Mucosa of rectum (tissue), 2 donors: Measurements from ENCODE around the gene CHCHD6.

Experiments used
- H3K27ac ChIP-seq, 2 donors: one replicate each; pipeline ENCODE4 v1.7.0; 2013; ENCODE audit warnings: inconsistent platforms in 2 of 2, low read depth in 2 of 2, low read length in 2 of 2
- H3K27me3 ChIP-seq, 2 donors: one replicate each; pipeline ENCODE4 v1.7.0; 2013; ENCODE audit warnings: low read length in 2 of 2; ENCODE audit not compliant: control insufficient read depth in 2 of 2, insufficient read depth in 2 of 2
- H3K36me3 ChIP-seq, 2 donors: one replicate each; pipeline ENCODE4 v1.7.0; 2013; ENCODE audit warnings: low read length in 2 of 2; ENCODE audit not compliant: control insufficient read depth in 2 of 2, insufficient read depth in 2 of 2
- H3K4me1 ChIP-seq, 2 donors: one replicate each; pipeline ENCODE4 v1.7.0; 2013; ENCODE audit warnings: low read length in 2 of 2, mild to moderate bottlenecking in 1 of 2; ENCODE audit not compliant: control insufficient read depth in 2 of 2, insufficient read depth in 2 of 2
- H3K4me3 ChIP-seq, 2 donors: one replicate each; pipeline ENCODE4 v1.7.0; 2013; ENCODE audit warnings: low read length in 2 of 2
- H3K9ac ChIP-seq, 2 donors: one replicate each; pipeline ENCODE4 v1.7.0; 2013; ENCODE audit warnings: low read length in 2 of 2, low read depth in 1 of 2, mild to moderate bottlenecking in 1 of 2
- H3K9me3 ChIP-seq, 2 donors: one replicate each; pipeline ENCODE4 v1.7.0; 2013; ENCODE audit warnings: low read length in 2 of 2; ENCODE audit not compliant: control insufficient read depth in 2 of 2
- donor health status: healthy.
- donor health status: Normal muscosa, but diverticular disease.

The CHCHD6 gene

DNA sequence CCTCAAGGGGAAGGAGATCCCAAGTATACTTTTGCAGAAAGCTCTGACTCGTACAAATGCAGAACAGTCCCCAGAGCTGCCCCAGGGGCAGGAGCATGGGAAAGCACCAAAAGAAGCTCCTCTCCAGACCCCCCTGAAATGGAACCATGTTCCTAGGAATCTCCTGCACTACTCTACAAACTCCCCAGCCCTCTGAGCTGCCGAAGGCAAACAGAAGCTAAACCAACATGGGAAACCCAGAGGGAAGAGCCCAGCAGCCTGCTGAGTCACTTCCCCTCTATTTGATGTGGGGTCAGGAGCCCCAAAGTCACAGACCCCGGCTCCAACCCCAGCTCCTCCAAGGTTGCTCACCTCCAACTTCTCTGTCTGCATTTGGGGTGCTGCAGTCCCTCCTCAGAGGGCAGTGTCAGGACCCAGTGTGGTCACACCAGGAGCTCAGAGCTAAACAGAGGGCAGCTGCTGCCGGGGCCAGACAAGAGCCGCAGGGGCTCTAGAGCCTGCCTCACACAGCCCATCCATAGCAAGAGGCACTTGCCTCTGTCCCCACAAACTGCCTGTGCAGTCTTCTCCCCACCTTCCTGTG lies 275.1 kb downstream of the CHCHD6 start:
- Histone ChIP-seq H3K9ac (no peak overlapping the region), H3K27me3 (peaks cover 2 to 3% of the 10 kb centered on the region in 2 donors), H3K4me1 (peaks cover 6 to 8% of the 10 kb centered on the region in 2 donors), H3K4me3 (no peak overlapping the region), H3K27ac (no peak overlapping the region), H3K9me3 (peaks cover 0 to 6% of the 10 kb centered on the region in 2 donors), H3K36me3 (no peaks in the 10 kb centered on the region)

DNA sequence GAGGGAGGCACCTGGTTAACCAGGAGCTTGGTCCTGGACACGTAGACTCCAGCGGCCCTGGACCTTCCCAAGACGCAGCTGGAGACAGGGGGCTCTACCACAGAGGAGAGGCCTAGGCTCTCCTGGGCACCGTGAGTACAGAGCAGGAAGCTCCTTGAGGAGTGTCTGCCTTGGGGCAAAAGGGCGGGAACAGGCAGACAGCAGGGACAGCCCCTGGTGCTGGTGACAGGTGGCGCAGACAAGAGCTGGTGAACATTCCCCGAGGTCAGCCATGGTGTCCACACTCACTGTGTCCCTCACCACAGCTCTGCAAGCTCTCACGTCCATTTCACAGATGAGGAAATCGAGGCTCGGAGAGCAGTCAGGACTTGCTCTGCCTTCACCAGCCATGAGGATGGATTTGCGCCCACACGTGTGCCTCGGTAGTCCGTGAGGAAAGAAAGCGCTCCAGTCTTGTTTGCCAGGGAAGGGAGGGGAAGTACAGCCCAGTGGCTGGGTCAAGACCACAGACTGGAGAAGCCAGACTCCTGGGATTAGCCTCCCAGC lies 276.3 kb downstream of the CHCHD6 start:
- peaks cover 9% of the 10 kb centered on the region in 2 donors for H3K4me1 ChIP-seq
- no peaks in the 10 kb centered on the region for H3K9me3 ChIP-seq
- no peak overlapping the region for H3K9ac ChIP-seq
- H3K27me3 ChIP-seq = peaks cover 2 to 3% of the 10 kb centered on the region in 2 donors
- H3K36me3 ChIP-seq = no peaks in the 10 kb centered on the region
- no peak overlapping the region for H3K27ac ChIP-seq
- H3K4me3 ChIP-seq = no peak overlapping the region

GRCh38 chr3:126982126-126982470 lies 278.1 kb downstream of the CHCHD6 start:
- peaks cover 2 to 3% of the 10 kb centered on the region in 2 donors for H3K27me3 ChIP-seq
- H3K36me3 ChIP-seq = no peaks in the 10 kb centered on the region
- H3K27ac ChIP-seq = peak overlapping the region in 1 of 2 donors; percentile 81
- H3K9me3 ChIP-seq = no peaks in the 10 kb centered on the region
- peak overlapping the region; percentile 4 to 72 for H3K9ac ChIP-seq
- H3K4me1 ChIP-seq = peaks cover 9% of the 10 kb centered on the region in 2 donors
- peak overlapping the region; percentile 60 to 66 for H3K4me3 ChIP-seq

GRCh38 chr3:126982471-126983175 lies 278.6 kb downstream of the CHCHD6 start, which contains the start of gene PLXNA1:
Gene PLXNA1 (plus strand): TSS chr3:126983115. CDS start chr3:126988594, 5,479 bp downstream.
- Histone ChIP-seq H3K4me1 (peaks cover 9% of the 10 kb centered on the region in 2 donors), H3K27ac (peak within 1 kb of the TSS; percentile 72 to 81), H3K9me3 (no peaks in the 10 kb centered on the region), H3K4me3 (peak within 1 kb of the TSS; percentile 60 to 66), H3K27me3 (peaks cover 2 to 3% of the 10 kb centered on the region in 2 donors), H3K9ac (peak within 1 kb of the TSS; percentile 32 to 72), H3K36me3 (no peaks in the 10 kb centered on the region)

- H3K9ac ChIP-seq = peak overlapping the region in 1 of 2 donors; percentile 67
Measured at GRCh38 chr3:126983276-126983652, 279.2 kb downstream of the CHCHD6 start.

GRCh38 chr3:126983653-126984390 lies 279.8 kb downstream of the CHCHD6 start:
- Histone ChIP-seq H3K27ac (no peak overlapping the region), H3K9me3 (no peaks in the 10 kb centered on the region), H3K4me1 (peaks cover 9% of the 10 kb centered on the region in 2 donors), H3K27me3 (no peaks in the 10 kb centered on the region), H3K36me3 (no peaks in the 10 kb centered on the region), H3K4me3 (peak overlapping the region; percentile 47 to 63), H3K9ac (peak overlapping the region; percentile 24 to 67)

More at GRCh38 chr3:126983276-126983652, 279.2 kb downstream of the CHCHD6 start:
- H3K27me3 ChIP-seq = peaks cover 0 to 2% of the 10 kb centered on the region in 2 donors
- no peak overlapping the region for H3K27ac ChIP-seq
- peak overlapping the region; percentile 47 to 63 for H3K4me3 ChIP-seq
- no peaks in the 10 kb centered on the region for H3K36me3 ChIP-seq
- no peaks in the 10 kb centered on the region for H3K9me3 ChIP-seq
- H3K4me1 ChIP-seq = peaks cover 9% of the 10 kb centered on the region in 2 donors

DNA sequence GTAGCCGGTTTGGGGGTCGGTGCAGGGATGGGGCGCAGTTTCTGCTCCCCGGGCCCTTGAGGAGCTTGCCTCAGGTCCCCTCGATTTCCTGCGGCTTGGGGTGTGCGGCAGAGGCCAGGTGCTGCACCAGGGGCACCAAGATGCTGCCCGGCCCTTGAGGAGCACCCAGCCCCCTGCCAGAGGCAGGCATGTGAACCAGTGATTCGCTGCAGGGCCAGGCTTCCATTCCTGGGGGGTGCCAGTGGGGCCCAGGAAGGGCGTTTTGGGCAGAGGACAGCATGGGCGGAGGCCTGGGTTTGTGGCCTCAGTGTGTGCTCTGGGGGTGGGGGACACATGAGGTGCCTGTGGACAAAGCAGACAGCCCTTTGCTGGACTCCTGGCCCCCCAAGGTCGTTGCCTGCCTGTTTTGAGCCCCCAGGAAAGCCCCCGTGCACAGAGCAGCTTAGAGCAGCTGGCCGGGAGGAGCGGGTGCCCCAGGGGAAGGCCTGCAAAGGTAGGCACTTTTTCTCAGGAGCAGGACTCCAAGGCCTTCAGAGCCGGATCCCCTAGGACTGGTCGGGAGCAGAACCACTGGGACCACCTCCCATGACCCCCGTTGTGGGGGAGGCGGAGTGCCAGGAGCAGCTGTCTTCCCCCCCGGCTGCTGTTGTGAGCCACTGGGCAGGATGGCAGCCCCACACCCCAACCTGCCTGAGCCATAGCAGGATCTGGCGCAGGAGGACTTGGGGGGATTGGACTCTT lies 280.5 kb downstream of the CHCHD6 start:
- Histone ChIP-seq H3K4me1 (peaks cover 9% of the 10 kb centered on the region in 2 donors), H3K4me3 (peak overlapping the region; percentile 47 to 63), H3K27me3 (no peaks in the 10 kb centered on the region), H3K27ac (no peak overlapping the region), H3K36me3 (peaks cover 0 to 4% of the 10 kb centered on the region in 2 donors), H3K9ac (no peak overlapping the region), H3K9me3 (no peaks in the 10 kb centered on the region)

DNA sequence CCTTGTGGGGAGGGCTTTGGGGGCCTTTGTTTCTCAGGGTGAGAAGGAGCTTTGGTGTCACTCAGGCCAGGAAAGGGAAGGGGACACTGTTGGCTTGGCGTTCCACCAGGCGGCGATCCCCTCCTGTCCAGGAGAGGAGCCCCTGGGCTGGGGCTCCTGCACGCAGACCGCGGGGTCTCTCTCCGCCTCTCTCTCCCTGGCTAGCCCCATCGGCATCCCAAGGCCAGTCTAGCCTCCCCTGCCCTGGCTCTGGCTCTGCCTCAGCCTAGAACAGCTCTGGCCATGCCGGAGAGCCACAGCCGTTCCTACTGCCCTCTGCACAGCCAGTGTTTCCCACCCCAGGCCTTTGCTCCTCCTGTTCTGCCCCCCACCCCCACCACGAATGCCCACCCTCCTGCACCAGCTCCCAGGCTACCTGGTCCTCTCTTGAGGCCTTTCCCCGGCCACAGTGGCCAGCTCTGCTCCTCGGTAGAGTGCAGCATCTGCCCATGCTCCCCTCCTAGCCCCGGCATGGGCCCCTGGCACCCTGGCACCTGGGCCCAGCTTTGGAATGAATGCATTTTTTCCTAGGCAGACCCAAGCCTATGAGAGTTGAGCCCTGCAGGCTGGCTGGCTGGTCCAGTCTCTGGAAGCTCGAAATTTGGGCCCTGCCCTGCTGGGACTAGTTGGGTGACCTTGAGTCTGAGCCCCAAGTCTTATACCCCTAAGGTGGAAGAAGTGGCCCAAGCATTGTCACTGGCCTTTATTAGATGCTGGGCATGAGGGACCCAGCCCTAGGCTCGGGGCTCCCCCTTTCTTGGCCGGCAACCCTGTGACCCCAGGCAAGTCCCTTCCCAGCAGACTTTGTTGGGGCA lies 281.3 kb downstream of the CHCHD6 start:
- Histone ChIP-seq H3K27me3 (no peaks in the 10 kb centered on the region), H3K4me3 (no peak overlapping the region), H3K4me1 (peaks cover 9% of the 10 kb centered on the region in 2 donors), H3K36me3 (peaks cover 0 to 6% of the 10 kb centered on the region in 2 donors), H3K9ac (no peak overlapping the region), H3K9me3 (no peaks in the 10 kb centered on the region), H3K27ac (no peak overlapping the region)

GRCh38 chr3:126986001-126986400 lies 282.0 kb downstream of the CHCHD6 start:
- Histone ChIP-seq H3K9ac (no peak overlapping the region), H3K4me1 (peaks cover 9% of the 10 kb centered on the region in 2 donors), H3K27me3 (no peaks in the 10 kb centered on the region), H3K9me3 (no peaks in the 10 kb centered on the region), H3K27ac (no peak overlapping the region), H3K4me3 (no peak overlapping the region), H3K36me3 (peaks cover 0 to 6% of the 10 kb centered on the region in 2 donors)
